ENCODE results near the gene TAF11L12. TPM values are rescaled to one million over a fixed set of nuclear protein-coding genes. Genes with fewer than 3 reads are reported as not detected.
"Not testable (repeated sequence)": the region's sequence is repeated elsewhere in the genome, so short reads cannot be mapped to it uniquely, and the experiment has no call there.

The TAF11L12 gene
- total RNA-seq = not detected
- long read RNA-seq = 0 reads

- ATAC-seq; intact Hi-C loops (cut with DNase I, micrococcal nuclease); DNase-seq: not testable (repeated sequence)
Observed at GRCh38 chr5:17610092-17610491, at the start of gene TAF11L12. Gene TAF11L12 (plus strand): TSS chr5:17610392.

- ATAC-seq; intact Hi-C loops (cut with DNase I, micrococcal nuclease); DNase-seq: not testable (repeated sequence)
Observed at GRCh38 chr5:17585658-17586057, 24.5 kb upstream of the TAF11L12 start, which contains the start of gene TAF11L7. Gene TAF11L7 (minus strand): TSS chr5:17585758.

DNA sequence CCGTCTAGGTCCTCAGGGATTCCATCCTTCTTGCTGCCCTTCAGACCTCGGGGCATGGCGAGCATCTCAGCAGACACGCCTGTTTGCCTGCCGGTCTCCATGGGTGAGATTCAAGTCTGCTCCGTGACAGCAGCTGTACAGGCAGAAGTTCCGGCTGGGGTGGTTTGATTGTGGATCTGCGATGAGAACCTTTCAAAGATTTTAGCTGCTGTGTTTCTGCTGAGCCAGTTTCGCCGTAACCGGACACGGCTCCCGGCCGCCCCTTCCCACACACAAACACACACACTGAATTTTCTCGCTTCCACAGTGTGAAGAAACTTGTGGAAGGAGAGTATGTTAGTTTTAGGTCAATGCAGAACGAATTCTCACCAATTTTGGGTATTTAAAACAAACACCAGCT, 19.3 kb upstream of the TAF11L12 start, which contains the start of gene TAF11L8:
TAF11L8 (minus strand) TSS at position 101 of the 400 bp plus-strand sequence.
- DNase-seq; ATAC-seq; intact Hi-C loops (cut with DNase I, micrococcal nuclease): not testable (repeated sequence)

DNA sequence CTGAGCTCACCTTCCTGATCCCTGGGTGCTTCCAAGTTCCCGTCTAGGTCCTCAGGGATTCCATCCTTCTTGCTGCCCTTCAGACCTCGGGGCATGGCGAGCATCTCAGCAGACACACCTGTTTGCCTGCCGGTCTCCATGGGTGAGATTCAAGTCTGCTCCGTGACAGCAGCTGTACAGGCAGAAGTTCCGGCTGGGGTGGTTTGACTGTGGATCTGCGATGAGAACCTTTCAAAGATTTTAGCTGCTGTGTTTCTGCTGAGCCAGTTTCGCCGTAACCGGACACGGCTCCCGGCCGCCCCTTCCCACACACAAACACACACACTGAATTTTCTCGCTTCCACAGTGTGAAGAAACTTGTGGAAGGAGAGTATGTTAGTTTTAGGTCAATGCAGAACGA, 15.9 kb upstream of the TAF11L12 start, which contains the start of gene TAF11L9:
TAF11L9 (minus strand) TSS at position 140 of the 400 bp plus-strand sequence.
- DNase-seq; ATAC-seq; intact Hi-C loops (cut with DNase I, micrococcal nuclease): not testable (repeated sequence)

- intact Hi-C loops (cut with DNase I, micrococcal nuclease); DNase-seq; ATAC-seq: not testable (repeated sequence)
Observed at GRCh38 chr5:17597728-17598127, 12.5 kb upstream of the TAF11L12 start, which contains the start of gene TAF11L10. Gene TAF11L10 (minus strand): TSS chr5:17597828.

GRCh38 chr5:17603880-17604279, 6.3 kb upstream of the TAF11L12 start, which contains the start of gene TAF11L11:
Gene TAF11L11 (plus strand): TSS chr5:17604183.
- intact Hi-C loops (cut with DNase I, micrococcal nuclease); DNase-seq; ATAC-seq: not testable (repeated sequence)

DNA sequence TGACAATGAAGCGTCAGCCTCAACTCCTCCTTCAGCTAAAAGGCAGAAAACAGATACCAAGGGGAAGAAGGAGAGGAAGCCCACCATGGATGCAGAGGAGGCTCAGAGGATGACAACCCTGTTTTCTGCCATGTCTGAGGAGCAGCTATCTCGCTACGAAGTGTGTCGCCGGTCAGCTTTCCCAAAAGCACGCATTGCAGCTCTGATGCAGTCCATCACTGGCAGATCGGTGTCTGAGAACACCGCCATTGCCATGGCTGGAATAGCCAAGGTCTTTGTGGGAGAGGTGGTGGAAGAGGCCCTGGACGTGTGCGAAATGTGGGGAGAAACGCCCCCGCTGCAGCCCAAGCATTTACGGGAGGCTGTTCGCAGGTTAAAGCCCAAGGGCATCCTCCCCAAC, 5.2 kb upstream of the TAF11L12 start:
- no peak for ATAC-seq
- intact Hi-C loops (cut with DNase I, micrococcal nuclease) = no loop called here
- no peak for DNase-seq

- intact Hi-C loops (cut with DNase I, micrococcal nuclease); DNase-seq; ATAC-seq: not testable (repeated sequence)
Observed at GRCh38 chr5:17607461-17607860, 2.7 kb upstream of the TAF11L12 start.

DNA sequence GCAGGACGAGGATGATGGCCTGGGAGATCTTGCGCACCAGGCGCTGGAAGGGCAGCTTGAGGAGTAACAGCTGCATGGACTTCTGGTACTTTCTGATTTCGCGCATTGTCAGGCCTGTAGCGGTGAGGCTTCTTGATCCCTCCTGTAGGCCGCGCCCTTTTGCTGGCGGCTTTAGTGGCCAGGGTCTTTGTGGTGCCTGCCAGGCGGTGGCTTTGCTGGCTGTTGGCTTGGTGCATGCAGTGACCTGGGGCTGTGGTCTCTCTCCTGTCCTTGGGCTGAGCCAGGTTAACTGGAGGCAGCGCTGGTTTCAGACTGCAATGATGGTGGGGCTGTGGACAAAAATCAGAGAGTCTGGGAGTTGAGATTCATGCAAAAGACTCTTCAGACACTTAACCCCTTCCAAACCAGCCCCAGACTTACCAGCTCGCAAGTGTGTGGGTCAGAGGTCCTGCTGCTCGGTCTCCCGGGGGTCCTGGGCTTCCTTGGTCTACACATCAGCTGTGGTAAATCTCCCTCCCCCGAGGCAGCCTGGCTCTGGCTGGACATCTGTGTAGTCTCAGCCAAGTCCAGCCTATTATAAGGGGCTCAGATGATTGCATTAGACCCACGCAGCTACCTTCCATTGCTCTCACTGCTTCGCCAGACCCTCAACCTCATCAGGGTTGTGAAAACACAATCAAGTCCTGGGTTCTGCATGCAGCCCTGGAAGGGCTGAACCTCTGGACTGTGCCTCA, 4.8 kb downstream of the TAF11L12 start:
- DNase-seq (no peak), ATAC-seq (no peak)
- intact Hi-C loops (cut with DNase I, micrococcal nuclease) = no loop called here

DNA sequence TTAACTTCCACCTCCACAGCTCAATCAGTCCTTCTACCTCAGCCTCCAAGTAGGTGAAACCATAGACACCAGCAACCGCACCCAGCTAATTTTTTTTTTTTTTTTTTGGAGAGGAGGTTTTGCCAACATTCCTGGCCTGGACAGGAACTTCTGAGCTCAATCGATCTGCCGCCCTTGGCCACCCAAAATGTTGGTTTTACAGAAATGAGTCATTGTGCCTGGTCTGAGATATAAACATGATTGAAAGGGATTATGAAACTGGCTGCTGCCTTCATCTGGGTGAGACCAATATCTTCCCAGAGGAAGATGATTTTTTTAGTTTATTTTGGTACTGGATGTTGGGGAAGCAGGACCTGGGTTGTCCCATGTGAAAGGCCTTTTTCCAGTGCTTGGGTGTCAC, 9.2 kb downstream of the TAF11L12 start:
- intact Hi-C loops (cut with DNase I, micrococcal nuclease) = no loop called here
- ATAC-seq (no peak), DNase-seq (no peak)

DNA sequence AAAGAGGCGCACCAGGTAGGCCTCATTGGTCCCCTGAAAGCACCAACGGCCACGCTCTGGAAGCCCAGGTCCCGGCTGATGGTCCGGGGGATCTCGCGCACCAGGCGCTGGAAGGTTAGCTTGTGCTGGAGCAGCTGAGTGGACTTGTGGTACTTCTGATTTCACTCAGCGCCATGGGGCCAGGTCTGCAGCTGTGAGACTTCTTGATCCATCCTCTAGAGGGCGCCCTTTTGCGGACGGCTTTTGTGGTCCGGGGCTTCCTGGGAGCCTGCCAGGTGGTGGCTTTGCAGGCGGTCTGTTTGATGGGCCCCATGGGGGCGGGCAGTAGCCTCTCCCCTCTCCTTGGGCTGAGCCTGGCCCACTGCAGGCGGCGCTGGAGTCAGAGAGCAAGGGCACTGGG, 10.4 kb downstream of the TAF11L12 start:
- intact Hi-C loops (cut with DNase I, micrococcal nuclease) = no loop called here

GRCh38 chr5:17625686-17626085, 15.5 kb downstream of the TAF11L12 start:
- ATAC-seq = no peak
- intact Hi-C loops (cut with DNase I, micrococcal nuclease) = no loop called here
- no peak for DNase-seq

More for the DNA sequence above, 10.4 kb downstream of the TAF11L12 start:
- no peak for DNase-seq
- no peak for ATAC-seq

DNA sequence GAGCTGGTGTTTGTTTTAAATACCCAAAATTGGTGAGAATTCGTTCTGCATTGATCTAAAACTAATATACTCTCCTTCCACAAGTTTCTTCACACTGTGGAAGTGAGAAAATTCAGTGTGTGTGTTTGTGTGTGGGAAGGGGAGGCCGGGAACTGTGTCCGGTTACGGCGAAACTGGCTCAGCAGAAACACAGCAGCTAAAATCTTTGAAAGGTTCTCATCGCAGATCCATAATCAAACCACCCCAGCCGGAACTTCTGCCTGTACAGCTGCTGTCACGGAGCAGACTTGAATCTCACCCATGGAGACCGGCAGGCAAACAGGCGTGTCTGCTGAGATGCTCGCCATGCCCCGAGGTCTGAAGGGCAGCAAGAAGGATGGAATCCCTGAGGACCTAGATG, 21.6 kb downstream of the TAF11L12 start, which contains the start of gene TAF11L13:
TAF11L13 (plus strand) TSS at position 301 of the 400 bp plus-strand sequence.
- ATAC-seq; DNase-seq; intact Hi-C loops (cut with DNase I, micrococcal nuclease): not testable (repeated sequence)

- DNase-seq = no peak
- intact Hi-C loops (cut with DNase I, micrococcal nuclease) = no loop called here
- ATAC-seq = no peak
Observed at GRCh38 chr5:17634160-17634559, 24.0 kb downstream of the TAF11L12 start, which contains the start of gene TAF11L14. Gene TAF11L14 (plus strand): TSS chr5:17634460.

GRCh38 chr5:17649232-17649631, 39.0 kb downstream of the TAF11L12 start:
- DNase-seq; intact Hi-C loops (cut with DNase I, micrococcal nuclease); ATAC-seq: not testable (repeated sequence)

DNA sequence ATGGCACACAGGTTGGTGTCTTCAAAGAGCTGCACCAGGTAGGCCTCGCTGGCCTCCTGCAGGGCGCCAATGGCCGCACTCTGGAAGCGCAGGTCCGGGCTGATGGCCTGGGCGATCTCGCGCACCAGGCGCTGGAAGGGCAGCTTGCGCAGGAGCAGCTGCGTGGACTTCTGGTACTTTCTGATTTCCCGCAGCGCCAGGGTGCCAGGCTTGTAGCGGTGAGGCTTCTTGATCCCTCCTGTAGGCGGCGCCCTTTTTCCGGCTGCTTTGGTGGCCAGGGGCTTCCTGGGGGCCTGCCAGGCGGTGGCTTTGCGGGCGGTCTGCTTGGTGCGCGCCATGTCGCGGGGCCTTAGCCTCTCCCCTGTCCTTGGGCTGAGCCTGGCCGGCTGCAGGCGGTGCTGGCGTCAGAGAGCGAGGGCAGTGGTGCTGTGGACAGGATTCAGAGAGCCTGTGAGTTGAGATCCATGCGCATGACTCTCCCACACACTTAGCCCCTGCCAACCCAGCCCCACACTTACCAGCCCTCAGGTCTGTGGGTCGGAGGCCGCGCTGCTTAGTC, 45.1 kb downstream of the TAF11L12 start:
- ATAC-seq; DNase-seq; intact Hi-C loops (cut with DNase I, micrococcal nuclease): not testable (repeated sequence)

DNA sequence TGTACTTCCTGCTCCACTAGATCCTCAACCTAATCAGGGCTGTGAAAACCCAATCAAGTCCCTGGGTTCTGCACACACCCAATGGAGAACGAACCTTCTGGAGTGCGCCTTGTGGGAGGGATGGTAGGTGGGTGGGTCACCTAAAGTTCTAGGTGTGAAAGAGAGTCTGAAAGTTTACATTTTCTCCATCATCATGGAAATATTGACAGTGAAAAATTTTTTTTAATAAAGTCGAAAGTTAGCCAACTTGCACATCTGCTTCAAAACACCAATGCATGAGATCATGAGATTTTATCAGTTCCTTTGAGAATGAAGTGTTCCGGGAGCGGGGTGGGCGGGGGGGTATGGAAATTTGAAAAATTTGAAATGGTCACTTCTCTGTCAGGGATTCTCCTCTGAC, 45.7 kb downstream of the TAF11L12 start:
- ATAC-seq (no peak), DNase-seq (no peak)
- intact Hi-C loops (cut with DNase I, micrococcal nuclease) = no loop called here
